NCI-H2107 treated with DMSO at 0.1 percent for 48 hours (cell line): ENCODE measurements around the gene ANKMY1.
A peak's percentile ranks its signal among the peaks of the same experiment; 100 is the strongest.

ENCODE experiments used
- DNase-seq: peaks from one replicate; lab custom pipeline; 2025; ENCODE audit not compliant: unreplicated experiment; lab: John Stamatoyannopoulos, UW

ANKMY1 gene

DNA sequence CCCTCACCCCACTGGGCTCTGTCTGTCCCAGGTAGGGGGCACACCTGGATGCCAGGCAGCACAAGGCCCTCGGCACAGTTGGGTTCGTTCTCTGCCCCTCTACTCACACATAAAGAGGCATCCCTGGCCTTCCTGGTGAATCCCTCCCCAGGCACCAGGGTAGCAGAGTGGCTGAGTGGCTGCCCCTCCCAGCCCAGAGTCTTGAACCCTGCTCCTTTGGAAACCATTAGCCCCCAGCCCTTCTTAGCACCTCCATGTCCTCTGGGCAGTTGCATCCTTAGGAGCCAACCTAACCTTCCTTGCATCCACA is 120.3 kb downstream of the ANKMY1 start:
- no peak for DNase-seq

DNA sequence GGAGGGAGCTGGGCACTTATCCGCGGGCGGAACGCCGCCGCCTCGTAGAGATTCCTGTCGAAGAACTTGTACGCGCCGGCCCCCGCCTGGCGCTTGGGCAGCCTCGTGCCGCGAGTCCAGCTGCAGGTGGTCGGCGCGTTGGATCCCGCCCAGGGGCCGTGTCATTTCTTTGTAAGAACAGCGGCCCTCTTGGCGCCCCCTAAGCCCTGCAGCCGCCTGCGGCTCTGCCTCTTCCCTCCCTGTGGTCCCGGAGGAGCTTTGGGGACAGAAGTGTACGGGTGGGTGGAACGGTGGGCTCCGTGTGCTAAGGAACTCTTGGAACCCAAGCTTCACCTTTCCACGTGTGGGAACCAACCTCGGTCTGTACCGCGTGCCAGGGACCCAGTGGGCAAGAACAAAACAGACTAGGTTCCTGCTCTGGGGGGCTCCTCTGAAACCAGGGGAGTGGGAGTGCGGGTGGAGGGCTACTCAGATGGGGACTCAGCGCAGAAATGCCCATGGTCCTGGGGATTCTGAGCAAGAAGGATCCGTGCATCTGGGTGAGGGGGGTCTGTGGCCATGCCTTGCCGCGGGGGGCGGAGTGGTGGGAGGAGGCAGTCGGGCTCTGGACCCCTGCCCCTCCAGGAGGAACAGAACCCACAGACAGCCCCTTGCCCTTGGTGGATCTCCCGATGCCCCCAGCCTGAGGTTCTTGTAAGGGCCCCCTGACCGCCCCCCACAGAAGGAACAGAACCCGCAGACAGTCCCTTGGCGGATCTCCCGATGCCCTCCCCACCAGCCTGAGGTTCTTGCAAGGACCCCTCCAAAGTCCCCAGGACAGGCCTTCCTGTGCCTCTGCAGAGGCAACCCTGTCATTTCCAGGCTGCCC is 120.9 kb downstream of the ANKMY1 start:
- DNase-seq: no peak

DNA sequence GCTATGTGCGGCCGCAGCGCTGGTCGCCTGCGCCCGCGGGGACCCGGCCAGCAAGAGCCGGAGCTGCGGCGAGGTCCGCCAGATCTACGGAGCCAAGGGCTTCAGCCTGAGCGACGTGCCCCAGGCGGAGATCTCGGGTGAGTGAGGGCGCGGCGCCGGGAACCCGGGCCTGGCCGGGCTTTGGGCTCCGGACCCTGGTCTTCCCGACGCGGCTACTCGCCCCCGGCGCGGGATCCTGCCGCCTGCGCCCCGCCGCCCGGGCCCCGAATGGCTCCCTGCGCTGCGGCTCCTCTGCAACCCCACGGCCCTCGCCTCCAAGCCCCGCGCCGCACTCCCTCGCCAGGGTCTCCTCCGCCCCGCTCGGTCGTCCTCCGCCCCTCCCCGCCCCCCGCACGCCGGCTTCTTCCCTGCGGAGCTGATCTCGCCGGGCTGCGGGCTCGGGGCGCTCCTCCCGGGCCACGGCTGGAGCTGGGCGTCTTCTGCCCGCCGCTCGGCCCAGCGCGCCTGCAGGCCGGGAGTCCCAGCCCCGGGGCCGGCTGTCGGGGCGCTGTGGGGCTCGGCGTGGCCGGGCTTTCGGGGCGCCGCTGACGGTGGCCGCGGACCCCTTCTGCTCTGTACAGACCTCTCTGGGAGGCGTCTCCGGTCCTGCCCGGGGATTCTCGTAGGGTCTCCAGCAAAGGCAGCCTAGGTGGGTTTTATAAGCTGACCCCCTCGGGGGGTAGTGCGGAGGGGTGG is 121.7 kb downstream of the ANKMY1 start:
- no peak for DNase-seq

DNA sequence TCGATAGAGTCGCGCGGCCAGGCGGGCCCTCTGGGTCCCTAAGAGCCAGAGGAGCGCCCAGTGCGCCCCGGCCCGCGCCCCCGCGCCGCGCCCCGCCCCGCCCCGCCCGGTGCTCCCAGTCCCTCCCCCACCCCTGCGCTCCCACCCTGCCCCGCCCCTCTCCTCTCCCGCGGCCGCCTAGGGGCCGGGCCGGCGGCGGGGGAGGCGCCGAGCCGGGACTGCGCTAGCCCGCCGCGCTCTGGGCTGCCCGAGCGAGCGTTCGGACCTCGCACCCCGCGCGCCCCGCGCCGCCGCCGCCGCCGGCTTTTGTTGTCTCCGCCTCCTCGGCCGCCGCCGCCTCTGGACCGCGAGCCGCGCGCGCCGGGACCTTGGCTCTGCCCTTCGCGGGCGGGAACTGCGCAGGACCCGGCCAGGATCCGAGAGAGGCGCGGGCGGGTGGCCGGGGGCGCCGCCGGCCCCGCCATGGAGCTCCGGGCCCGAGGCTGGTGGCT is 122.3 kb downstream of the ANKMY1 start, which contains the start of gene GPC1:
TSS of gene GPC1 (plus strand) at position 207 of the 491 bp plus-strand sequence. CDS start at position 463, 256 bp downstream.
- peak; percentile 18 for DNase-seq

DNA sequence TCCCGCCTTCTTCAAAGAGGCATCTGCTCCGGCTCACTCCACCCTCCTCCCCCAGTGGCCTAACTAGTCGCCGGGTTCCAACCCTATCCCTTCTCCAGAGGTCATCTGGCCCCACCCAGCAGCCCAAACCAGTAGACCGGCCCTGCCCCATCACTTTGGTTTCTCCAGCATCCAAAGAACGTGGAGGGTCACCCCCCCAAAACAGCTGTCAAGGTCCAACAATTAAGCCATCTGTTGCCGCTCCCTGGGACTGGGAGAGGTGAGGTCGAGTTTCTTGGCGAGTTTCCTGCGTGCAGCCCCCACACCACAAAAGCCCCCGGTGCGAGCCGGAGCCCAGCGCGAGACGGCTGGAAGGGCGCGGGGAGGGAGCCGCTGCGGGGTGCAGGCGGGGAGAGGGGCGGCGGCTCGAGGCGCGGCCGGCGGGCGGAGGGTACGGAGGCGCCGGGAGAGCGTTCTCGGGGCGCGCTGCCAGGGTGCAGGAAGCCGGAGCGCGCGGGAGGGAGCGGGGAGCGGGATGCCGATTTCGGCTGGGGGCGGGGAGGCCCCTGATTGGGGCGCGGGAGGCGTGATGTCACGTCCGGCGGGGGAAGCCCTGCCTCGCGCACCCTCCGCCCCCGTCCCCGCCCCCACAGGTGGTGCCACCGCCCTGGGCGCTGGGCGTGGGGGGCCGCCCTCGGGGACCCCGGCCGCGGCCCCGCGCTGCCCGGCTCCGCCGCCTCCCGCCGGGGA is 122.9 kb downstream of the ANKMY1 start:
- DNase-seq: peak; percentile 42

DNA sequence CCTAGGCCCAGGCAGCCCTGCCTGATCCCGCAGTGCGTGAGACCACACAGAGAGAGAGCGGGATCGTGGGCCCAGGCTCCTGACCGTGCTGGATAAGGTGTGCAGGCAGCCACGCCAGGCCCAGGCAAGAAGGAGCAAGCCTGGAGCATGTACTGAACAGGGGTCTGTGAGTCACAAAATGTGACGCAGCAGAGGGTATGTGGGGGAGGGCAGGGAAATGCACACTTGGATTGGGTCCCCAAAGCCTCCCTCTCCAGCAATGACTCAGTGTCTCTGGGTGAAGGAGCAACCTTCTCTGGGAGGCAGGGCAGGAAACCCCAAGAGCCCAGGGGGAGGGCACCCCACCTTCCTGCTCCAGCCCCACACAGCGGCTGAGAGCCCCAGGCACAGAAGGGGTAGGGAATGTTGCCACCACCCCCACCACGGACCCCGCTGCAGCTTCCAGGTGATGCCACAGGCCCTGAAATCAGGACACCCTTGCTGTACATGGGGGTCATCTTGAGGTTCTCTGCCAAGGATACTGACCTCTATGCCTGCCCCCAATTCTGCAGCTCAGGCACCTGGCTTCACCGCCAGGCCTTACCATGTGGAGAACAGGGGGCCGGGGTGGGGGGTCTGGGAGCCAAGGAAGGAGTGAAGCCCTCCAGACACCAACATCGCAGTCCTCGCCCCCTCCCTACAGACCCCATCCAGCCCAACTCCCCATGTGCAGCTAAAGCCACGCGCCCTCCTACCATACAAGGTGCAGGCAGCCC is 123.6 kb downstream of the ANKMY1 start:
- DNase-seq: no peak

DNA sequence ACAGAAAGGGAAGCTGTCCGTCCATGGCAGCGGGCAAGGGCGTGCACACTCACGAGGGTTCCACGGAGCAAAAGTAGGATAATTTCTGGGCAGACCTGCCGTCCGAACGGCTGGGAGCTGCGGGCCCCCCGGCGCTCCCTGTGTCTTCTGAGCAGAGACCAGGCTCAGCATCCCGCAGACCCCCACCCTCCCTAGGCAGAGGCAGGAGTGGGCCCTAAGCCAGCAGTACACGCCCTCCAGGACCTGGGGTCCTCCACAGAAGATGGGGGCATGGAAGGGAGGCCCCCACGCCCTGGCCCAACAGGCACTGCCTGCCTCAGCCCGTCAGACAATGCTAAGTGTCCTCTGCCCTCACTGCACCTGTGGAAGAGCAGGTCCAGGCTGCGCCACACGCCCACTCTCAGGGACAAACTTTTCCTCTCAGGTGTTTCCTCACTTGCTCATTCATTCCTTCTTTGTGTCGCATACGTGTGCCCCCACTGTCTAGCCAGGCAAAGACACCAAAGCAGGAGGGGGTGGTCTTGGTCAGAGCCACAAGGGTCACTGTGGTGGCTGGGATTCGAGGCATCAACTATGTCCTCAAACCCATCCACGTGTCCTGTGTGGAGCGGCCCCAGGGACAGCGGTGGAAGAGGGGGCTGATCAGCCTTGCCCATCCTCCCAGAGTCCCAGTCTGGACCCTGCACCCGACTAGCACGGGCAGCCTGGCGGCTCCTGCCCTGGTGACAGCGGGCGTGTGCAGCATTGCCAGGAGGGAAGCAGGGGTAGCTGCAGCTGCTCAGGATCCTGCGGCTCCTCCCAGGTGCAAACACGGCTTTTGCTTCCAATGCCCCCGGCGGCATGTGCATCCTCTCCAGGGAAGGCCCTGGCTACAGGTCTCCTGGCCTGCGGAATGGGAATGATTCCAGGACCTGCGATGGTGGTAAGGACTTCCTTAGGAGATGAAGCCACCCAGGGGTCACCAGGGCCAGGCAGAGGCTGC is 124.7 kb downstream of the ANKMY1 start:
- no peak for DNase-seq

DNA sequence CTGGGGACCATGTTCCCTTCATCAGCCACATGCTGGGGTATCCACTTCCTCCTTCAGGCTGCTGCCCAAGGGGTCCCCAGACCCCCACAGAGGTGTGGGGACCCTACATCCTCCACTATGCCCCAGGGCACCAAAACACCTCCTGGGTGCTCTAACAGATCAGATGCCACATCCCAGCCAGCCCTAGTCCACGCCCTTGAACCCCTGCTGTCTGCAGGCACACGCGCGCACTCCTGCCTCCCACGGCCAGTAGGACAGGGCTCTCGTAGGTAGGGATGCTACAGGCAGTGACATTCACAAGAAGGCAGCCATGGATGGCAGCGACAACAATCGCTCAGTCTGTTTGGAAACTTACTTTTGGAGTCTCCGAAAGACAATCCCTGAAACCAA is 125.4 kb downstream of the ANKMY1 start:
- DNase-seq: no peak

DNA sequence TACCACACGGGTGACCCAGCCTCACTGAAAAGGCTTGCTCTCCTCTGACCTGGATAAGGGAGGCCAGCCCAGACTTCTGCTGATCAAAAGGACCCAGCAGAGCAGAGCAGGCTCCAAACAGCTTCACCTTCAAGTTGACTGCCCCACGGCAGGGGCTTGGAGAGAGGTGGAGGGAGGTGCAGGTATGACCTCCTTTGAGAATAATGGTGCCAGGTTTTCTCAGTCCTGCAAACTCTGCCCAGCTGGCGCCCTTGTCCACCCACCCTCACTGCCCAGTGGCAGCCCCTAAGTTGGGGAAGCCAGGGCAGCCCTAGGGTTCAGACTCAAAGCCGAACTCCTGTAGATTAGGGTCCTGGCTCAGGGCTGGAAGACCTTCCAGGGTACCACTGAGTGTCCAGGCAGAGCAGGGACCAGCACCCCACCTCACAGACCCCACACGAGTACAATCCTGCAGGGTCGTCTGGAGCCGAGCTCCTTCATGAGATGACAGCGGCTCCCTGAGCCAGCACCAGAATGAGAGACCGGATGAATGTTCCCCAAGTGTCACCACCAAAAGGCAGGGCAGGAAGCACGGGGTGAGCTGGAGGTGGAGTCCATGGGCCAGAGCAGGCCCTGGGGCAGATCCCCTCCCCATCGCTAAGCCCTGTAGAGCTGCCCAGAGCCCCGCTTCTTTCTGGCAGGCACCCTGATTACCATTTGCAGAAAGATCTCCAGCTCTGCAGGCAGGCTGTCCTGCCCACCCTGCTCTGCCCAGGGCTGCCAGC is 125.9 kb downstream of the ANKMY1 start:
- DNase-seq: no peak

DNA sequence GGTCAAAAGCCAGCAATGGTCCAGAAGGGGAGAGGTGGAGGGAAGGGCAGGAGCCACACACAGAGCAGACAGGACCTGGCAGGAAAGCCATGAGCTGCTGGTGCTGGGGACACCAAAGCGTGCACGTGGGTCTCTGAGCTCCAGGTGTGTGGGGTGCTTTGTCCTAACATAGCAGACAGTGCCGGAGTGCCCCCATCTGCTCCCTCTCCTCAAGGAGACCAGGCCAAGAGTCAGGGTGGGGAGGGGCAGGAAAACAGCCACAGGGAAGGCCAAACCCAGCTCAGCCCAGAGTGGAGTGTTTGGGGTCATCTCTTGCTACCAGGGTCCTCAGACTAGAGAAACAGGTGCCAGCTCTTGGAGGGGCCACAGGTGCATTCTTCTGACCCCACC is 126.5 kb downstream of the ANKMY1 start:
- no peak for DNase-seq

DNA sequence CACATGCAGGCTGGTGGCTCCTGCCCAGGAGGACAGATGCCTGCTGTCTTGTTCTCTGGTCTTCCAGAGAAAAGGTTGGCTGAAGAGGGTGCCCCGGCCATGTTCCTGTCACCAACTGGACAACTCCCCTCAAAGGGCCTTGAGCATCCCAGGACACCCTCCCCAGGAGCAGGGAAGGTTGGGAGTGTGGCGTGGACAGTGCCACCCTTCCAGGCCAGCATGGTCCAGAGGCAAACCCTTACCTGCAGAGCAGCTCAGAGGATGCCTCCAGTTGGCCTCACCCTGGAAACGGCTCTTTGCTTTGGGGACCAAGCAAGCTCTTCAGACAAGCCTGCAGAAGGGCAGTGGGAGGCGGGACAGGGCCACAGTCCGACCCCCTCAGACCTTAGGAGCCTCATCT is 127.2 kb downstream of the ANKMY1 start:
- no peak for DNase-seq

DNA sequence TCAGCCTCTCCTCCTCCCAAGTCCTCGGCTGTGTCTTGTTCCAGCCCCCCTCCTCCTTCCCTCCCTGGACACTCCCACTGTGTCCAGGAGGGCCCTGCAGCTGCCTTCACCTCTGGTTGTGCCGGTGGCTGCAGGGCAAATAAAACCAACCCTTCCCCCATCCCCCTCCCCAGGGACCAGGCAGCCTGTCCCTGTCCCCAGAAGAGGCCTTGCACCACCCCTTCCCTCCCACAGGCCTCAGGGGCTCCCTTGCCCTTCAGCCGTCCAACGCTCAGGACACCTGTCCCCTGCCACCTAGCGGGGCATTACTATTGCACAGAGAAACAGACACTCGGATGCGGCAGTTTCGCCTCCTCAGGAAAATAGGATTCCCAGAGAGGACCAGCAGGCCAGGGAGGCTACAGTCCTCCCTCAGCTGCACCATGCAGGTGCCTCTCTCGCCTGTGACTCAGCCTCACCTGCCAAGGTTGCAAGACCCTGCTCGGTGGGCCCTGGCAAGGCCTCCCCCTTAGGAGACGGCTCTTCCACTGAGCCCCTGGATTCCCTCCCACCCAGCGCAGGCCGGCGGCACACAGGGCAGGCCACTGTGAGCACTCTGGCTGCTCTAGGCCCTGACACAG is 127.8 kb downstream of the ANKMY1 start:
- DNase-seq: no peak
